ENCODE results near the gene GRAMD4. TPM values are rescaled to one million over a fixed set of nuclear protein-coding genes. Genes with fewer than 3 reads are reported as not detected.

The GRAMD4 gene
- polyA plus RNA-seq (2012; ENCODE audit: insufficient read length, low read depth): 15.4 TPM

DNA sequence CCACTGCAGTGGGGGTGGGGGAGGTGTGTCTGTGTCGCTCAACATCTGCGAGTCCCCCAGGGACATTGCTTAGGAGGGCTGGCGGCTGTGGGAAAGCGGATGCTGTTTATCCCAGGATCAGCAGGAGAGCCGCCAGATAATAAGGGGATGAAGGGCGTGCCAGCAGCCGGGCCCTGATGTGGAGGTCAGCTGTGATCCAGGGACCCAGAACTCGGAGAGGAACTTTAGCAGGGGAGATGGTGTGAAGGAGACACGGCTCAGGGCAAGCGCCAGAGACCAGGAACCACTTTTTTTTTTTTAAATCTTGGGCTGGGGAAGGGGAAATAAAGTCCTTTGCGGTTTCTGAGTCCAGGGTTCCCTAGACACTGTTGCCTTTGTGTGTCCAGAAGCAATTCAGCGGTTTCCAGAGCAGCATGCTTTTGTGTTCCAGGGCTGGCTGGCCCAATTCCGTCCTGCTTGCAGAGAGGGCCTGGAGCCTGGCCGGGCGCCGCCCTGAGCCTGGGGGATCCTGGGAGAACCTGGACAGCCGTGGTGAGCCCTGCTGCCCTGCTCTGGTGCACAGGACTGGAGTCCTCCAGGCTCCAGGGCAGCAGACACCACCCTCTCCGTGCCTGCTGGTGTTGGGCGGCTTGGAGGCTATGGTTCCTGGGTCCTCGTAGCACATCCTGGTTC is at the start of gene GRAMD4:
Gene GRAMD4 (plus strand): TSS at position 557 of the 672 bp plus-strand sequence. CDS start 6,414 bp downstream, outside the sequence.
- peak; percentile 40 for TF ChIP-seq FOXP2 (optimal IDR thresholded peaks at IDR 0.05; ENCODE audit: borderline replicate concordance, extremely low read depth, extremely low read length, insufficient read depth)
- TF ChIP-seq, protein P1, sequence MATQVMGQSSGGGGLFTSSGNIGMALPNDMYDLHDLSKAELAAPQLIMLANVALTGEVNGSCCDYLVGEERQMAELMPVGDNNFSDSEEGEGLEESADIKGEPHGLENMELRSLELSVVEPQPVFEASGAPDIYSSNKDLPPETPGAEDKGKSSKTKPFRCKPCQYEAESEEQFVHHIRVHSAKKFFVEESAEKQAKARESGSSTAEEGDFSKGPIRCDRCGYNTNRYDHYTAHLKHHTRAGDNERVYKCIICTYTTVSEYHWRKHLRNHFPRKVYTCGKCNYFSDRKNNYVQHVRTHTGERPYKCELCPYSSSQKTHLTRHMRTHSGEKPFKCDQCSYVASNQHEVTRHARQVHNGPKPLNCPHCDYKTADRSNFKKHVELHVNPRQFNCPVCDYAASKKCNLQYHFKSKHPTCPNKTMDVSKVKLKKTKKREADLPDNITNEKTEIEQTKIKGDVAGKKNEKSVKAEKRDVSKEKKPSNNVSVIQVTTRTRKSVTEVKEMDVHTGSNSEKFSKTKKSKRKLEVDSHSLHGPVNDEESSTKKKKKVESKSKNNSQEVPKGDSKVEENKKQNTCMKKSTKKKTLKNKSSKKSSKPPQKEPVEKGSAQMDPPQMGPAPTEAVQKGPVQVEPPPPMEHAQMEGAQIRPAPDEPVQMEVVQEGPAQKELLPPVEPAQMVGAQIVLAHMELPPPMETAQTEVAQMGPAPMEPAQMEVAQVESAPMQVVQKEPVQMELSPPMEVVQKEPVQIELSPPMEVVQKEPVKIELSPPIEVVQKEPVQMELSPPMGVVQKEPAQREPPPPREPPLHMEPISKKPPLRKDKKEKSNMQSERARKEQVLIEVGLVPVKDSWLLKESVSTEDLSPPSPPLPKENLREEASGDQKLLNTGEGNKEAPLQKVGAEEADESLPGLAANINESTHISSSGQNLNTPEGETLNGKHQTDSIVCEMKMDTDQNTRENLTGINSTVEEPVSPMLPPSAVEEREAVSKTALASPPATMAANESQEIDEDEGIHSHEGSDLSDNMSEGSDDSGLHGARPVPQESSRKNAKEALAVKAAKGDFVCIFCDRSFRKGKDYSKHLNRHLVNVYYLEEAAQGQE (IDR thresholded peaks at IDR 0.05; ENCODE audit: insufficient read depth in 1 of 2, low read depth in 2 of 2, low read length in 2 of 2): no peak

DNA sequence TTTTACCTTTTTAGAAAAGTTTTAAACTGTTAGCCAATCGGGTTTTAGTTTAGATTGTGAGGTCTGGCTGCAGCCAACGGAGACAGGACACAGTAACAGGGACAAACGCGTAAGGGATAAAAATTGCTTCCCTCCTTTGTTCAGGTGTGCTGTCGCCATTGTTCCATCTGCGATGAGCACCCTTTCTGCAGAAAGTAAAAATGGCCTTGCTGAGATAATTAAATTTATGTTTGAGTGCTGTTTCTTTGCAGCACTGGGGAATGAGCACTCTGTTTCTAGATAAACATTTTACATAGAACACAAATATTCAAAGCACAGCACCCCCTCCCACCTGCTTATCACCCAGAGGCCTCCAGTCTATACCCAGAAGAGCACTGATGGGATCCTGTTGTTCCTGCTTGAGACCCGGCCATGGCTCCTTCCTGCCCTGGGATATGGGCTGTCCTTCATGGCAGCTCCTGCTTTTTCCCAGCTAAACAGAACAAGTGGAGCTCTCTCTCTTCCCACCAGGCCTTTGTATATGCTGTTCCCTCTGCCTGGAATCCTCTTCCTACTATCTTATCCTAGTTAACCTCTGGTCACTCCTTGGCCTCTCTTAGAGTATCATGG is 48.4 kb upstream of the GRAMD4 start:
- TF ChIP-seq SIN3A (IDR thresholded peaks at IDR 0.05; ENCODE audit: borderline replicate concordance, insufficient read depth, low read length): no peak
- no peak for TF ChIP-seq TAF1 (IDR thresholded peaks at IDR 0.05; ENCODE audit: borderline replicate concordance, insufficient read depth, low read length)
- no peak for TF ChIP-seq FOXP2 (optimal IDR thresholded peaks at IDR 0.05; ENCODE audit: borderline replicate concordance, extremely low read depth, extremely low read length, insufficient read depth)
- TF ChIP-seq, protein P1 (IDR thresholded peaks at IDR 0.05; ENCODE audit: insufficient read depth in 1 of 2, low read depth in 2 of 2, low read length in 2 of 2): no peak
- no peak for TF ChIP-seq POLR2AphosphoS5 (IDR thresholded peaks at IDR 0.05; ENCODE audit: low read depth, low read length)

GRCh38 chr22:46572911-46573780 is 47.0 kb upstream of the GRAMD4 start:
- TF ChIP-seq, protein P1 (IDR thresholded peaks at IDR 0.05; ENCODE audit: insufficient read depth in 1 of 2, low read depth in 2 of 2, low read length in 2 of 2): no peak
- TF ChIP-seq SIN3A (IDR thresholded peaks at IDR 0.05; ENCODE audit: borderline replicate concordance, insufficient read depth, low read length) (no peak), FOXP2 (optimal IDR thresholded peaks at IDR 0.05; ENCODE audit: borderline replicate concordance, extremely low read depth, extremely low read length, insufficient read depth) (no peak), POLR2AphosphoS5 (IDR thresholded peaks at IDR 0.05; ENCODE audit: low read depth, low read length) (no peak), TAF1 (IDR thresholded peaks at IDR 0.05; ENCODE audit: borderline replicate concordance, insufficient read depth, low read length) (no peak)

- TF ChIP-seq SIN3A (IDR thresholded peaks at IDR 0.05; ENCODE audit: borderline replicate concordance, insufficient read depth, low read length) (no peak), POLR2AphosphoS5 (IDR thresholded peaks at IDR 0.05; ENCODE audit: low read depth, low read length) (no peak), FOXP2 (optimal IDR thresholded peaks at IDR 0.05; ENCODE audit: borderline replicate concordance, extremely low read depth, extremely low read length, insufficient read depth) (no peak), TAF1 (IDR thresholded peaks at IDR 0.05; ENCODE audit: borderline replicate concordance, insufficient read depth, low read length) (no peak)
- TF ChIP-seq, protein P1 (IDR thresholded peaks at IDR 0.05; ENCODE audit: insufficient read depth in 1 of 2, low read depth in 2 of 2, low read length in 2 of 2): no peak
Observed at GRCh38 chr22:46573781-46574437, 46.3 kb upstream of the GRAMD4 start.

Measured in PFSK-1 (cell line).